Stimulated activated memory B cell treated with anti-CD40 and anti-IgM and Interleukin-4, amounts not matched to agents 10 μg/mL and 1 μg/mL and 100 μg/mL, for 72 hours (primary cell): ENCODE measurements around the gene NR1I3.

Source experiments
- ATAC-seq: fragments of 150-1000 bp; cut with Tn5 transposase; 2 replicates; pipeline ENCODE4 v1.10.0; 2021
- H3K27ac Mint-ChIP-seq: one replicate; pipeline ENCODE4 v1.8.0; 2022; ENCODE audit warnings: mild to moderate bottlenecking, mixed read lengths
- H3K27me3 Mint-ChIP-seq: one replicate; pipeline ENCODE4 v1.8.0; 2022; ENCODE audit warnings: mixed read lengths
- H3K36me3 Mint-ChIP-seq: one replicate; pipeline ENCODE4 v1.8.0; 2022; ENCODE audit warnings: mixed read lengths
- H3K4me1 Mint-ChIP-seq: one replicate; pipeline ENCODE4 v1.8.0; 2022; ENCODE audit warnings: mixed read lengths
- H3K4me3 Mint-ChIP-seq: one replicate; pipeline ENCODE4 v1.8.0; 2022; ENCODE audit warnings: mild to moderate bottlenecking, moderate library complexity, mixed read lengths
- H3K9me3 Mint-ChIP-seq: one replicate; pipeline ENCODE4 v1.8.0; 2022; ENCODE audit warnings: mixed read lengths

NR1I3 gene

GRCh38 chr1:161238039-161238473 is at the start of gene NR1I3:
TSS of gene NR1I3 (minus strand) at chr1:161238203. CDS start at chr1:161236565, 1,638 bp downstream.
- H3K36me3 Mint-ChIP-seq: no peaks in the 10 kb centered on the region
- peaks cover 7% of the 10 kb centered on the region for H3K4me1 Mint-ChIP-seq
- H3K4me3 Mint-ChIP-seq: no peak within 1 kb of the TSS
- no peak within 1 kb of the TSS for H3K27ac Mint-ChIP-seq
- no peaks in the 10 kb centered on the region for H3K9me3 Mint-ChIP-seq
- peaks cover 40% of the 10 kb centered on the region for H3K27me3 Mint-ChIP-seq
- no peak for ATAC-seq

GRCh38 chr1:161287482-161288054 is 49.6 kb upstream of the NR1I3 start:
- H3K27me3 Mint-ChIP-seq: no peaks in the 10 kb centered on the region
- H3K27ac Mint-ChIP-seq: no peak overlapping the region
- ATAC-seq: no peak
- peaks cover 7% of the 10 kb centered on the region for H3K4me1 Mint-ChIP-seq
- no peaks in the 10 kb centered on the region for H3K9me3 Mint-ChIP-seq
- H3K36me3 Mint-ChIP-seq: no peaks in the 10 kb centered on the region
- no peak overlapping the region for H3K4me3 Mint-ChIP-seq

GRCh38 chr1:161285521-161285920 is 47.5 kb upstream of the NR1I3 start:
- Mint-ChIP-seq H3K36me3 (no peaks in the 10 kb centered on the region), H3K27me3 (no peaks in the 10 kb centered on the region), H3K4me1 (peaks cover 10% of the 10 kb centered on the region), H3K4me3 (no peak overlapping the region), H3K27ac (no peak overlapping the region), H3K9me3 (no peaks in the 10 kb centered on the region)
- ATAC-seq: no peak

- H3K27me3 Mint-ChIP-seq: no peaks in the 10 kb centered on the region
- ATAC-seq: no peak
- H3K4me3 Mint-ChIP-seq: no peak overlapping the region
- no peak overlapping the region for H3K27ac Mint-ChIP-seq
- H3K4me1 Mint-ChIP-seq: peaks cover 10% of the 10 kb centered on the region
- no peaks in the 10 kb centered on the region for H3K9me3 Mint-ChIP-seq
- H3K36me3 Mint-ChIP-seq: peaks cover 4% of the 10 kb centered on the region
These were observed 47.1 kb upstream of the NR1I3 start for GRCh38 chr1:161285113-161285512.

- H3K27me3 Mint-ChIP-seq: no peaks in the 10 kb centered on the region
- H3K27ac Mint-ChIP-seq: peak overlapping the region; percentile 2
- H3K4me3 Mint-ChIP-seq: no peak overlapping the region
- ATAC-seq: no peak
- no peaks in the 10 kb centered on the region for H3K9me3 Mint-ChIP-seq
- H3K4me1 Mint-ChIP-seq: peaks cover 10% of the 10 kb centered on the region
- peaks cover 5% of the 10 kb centered on the region for H3K36me3 Mint-ChIP-seq
These were observed 45.0 kb upstream of the NR1I3 start for GRCh38 chr1:161282991-161283390.

GRCh38 chr1:161274874-161275273 is 36.9 kb upstream of the NR1I3 start:
- H3K27ac Mint-ChIP-seq: no peak overlapping the region
- H3K4me1 Mint-ChIP-seq: no peaks in the 10 kb centered on the region
- H3K36me3 Mint-ChIP-seq: no peaks in the 10 kb centered on the region
- H3K27me3 Mint-ChIP-seq: peaks cover 38% of the 10 kb centered on the region
- H3K4me3 Mint-ChIP-seq: no peak overlapping the region
- no peaks in the 10 kb centered on the region for H3K9me3 Mint-ChIP-seq
- no peak for ATAC-seq

- H3K27ac Mint-ChIP-seq: no peak overlapping the region
- H3K4me1 Mint-ChIP-seq: no peaks in the 10 kb centered on the region
- H3K27me3 Mint-ChIP-seq: peaks cover 38% of the 10 kb centered on the region
- H3K4me3 Mint-ChIP-seq: no peak overlapping the region
- no peaks in the 10 kb centered on the region for H3K36me3 Mint-ChIP-seq
- H3K9me3 Mint-ChIP-seq: no peaks in the 10 kb centered on the region
- no peak for ATAC-seq
These were observed 35.4 kb upstream of the NR1I3 start for GRCh38 chr1:161273402-161273801.

GRCh38 chr1:161267321-161267720 is 29.3 kb upstream of the NR1I3 start:
- Mint-ChIP-seq H3K27ac (no peak overlapping the region), H3K4me1 (peaks cover 14% of the 10 kb centered on the region), H3K27me3 (peaks cover 27% of the 10 kb centered on the region), H3K36me3 (no peaks in the 10 kb centered on the region), H3K4me3 (no peak overlapping the region), H3K9me3 (no peaks in the 10 kb centered on the region)
- ATAC-seq: no peak

GRCh38 chr1:161266836-161267235 is 28.8 kb upstream of the NR1I3 start:
- ATAC-seq: no peak
- no peaks in the 10 kb centered on the region for H3K36me3 Mint-ChIP-seq
- H3K4me1 Mint-ChIP-seq: peaks cover 16% of the 10 kb centered on the region

GRCh38 chr1:161266202-161266601 is 28.2 kb upstream of the NR1I3 start:
- ATAC-seq: no peak
- H3K27ac Mint-ChIP-seq: no peak overlapping the region
- no peak overlapping the region for H3K4me3 Mint-ChIP-seq
- H3K9me3 Mint-ChIP-seq: no peaks in the 10 kb centered on the region
- no peaks in the 10 kb centered on the region for H3K36me3 Mint-ChIP-seq
- H3K27me3 Mint-ChIP-seq: peaks cover 28% of the 10 kb centered on the region
- peaks cover 23% of the 10 kb centered on the region for H3K4me1 Mint-ChIP-seq

More at GRCh38 chr1:161266836-161267235, 28.8 kb upstream of the NR1I3 start:
- Mint-ChIP-seq H3K4me3 (no peak overlapping the region), H3K9me3 (no peaks in the 10 kb centered on the region), H3K27ac (no peak overlapping the region), H3K27me3 (peaks cover 27% of the 10 kb centered on the region)

GRCh38 chr1:161265305-161265704 is 27.3 kb upstream of the NR1I3 start:
- no peak overlapping the region for H3K27ac Mint-ChIP-seq
- H3K27me3 Mint-ChIP-seq: peaks cover 37% of the 10 kb centered on the region
- H3K4me3 Mint-ChIP-seq: no peak overlapping the region
- H3K4me1 Mint-ChIP-seq: peaks cover 32% of the 10 kb centered on the region
- H3K36me3 Mint-ChIP-seq: no peaks in the 10 kb centered on the region
- H3K9me3 Mint-ChIP-seq: no peaks in the 10 kb centered on the region
- ATAC-seq: no peak

- no peak for ATAC-seq
These were observed 23.5 kb upstream of the NR1I3 start for GRCh38 chr1:161261261-161262235.

GRCh38 chr1:161260376-161261260 is 22.6 kb upstream of the NR1I3 start:
- ATAC-seq: no peak
- Mint-ChIP-seq H3K4me1 (peaks cover 38% of the 10 kb centered on the region), H3K9me3 (peaks cover 19% of the 10 kb centered on the region), H3K4me3 (no peak overlapping the region), H3K27me3 (peaks cover 73% of the 10 kb centered on the region), H3K27ac (no peak overlapping the region), H3K36me3 (peaks cover 22% of the 10 kb centered on the region)

More at GRCh38 chr1:161261261-161262235, 23.5 kb upstream of the NR1I3 start:
- peaks cover 38% of the 10 kb centered on the region for H3K4me1 Mint-ChIP-seq
- peaks cover 18% of the 10 kb centered on the region for H3K36me3 Mint-ChIP-seq
- peaks cover 73% of the 10 kb centered on the region for H3K27me3 Mint-ChIP-seq
- no peak overlapping the region for H3K4me3 Mint-ChIP-seq
- peaks cover 15% of the 10 kb centered on the region for H3K9me3 Mint-ChIP-seq
- H3K27ac Mint-ChIP-seq: no peak overlapping the region

GRCh38 chr1:161259765-161260164 is 21.8 kb upstream of the NR1I3 start:
- Mint-ChIP-seq H3K4me3 (no peak overlapping the region), H3K27ac (no peak overlapping the region), H3K36me3 (peaks cover 24% of the 10 kb centered on the region), H3K27me3 (peaks cover 68% of the 10 kb centered on the region), H3K4me1 (peaks cover 38% of the 10 kb centered on the region), H3K9me3 (peaks cover 21% of the 10 kb centered on the region)
- ATAC-seq: no peak

- Mint-ChIP-seq H3K4me3 (peak overlapping the region; percentile 52), H3K27me3 (peaks cover 63% of the 10 kb centered on the region), H3K27ac (no peak overlapping the region), H3K36me3 (peaks cover 24% of the 10 kb centered on the region), H3K9me3 (peaks cover 21% of the 10 kb centered on the region), H3K4me1 (peaks cover 38% of the 10 kb centered on the region)
- no peak for ATAC-seq
These were observed 21.3 kb upstream of the NR1I3 start for GRCh38 chr1:161259345-161259702.
